Coronary artery (tissue), 2 donors: ENCODE results near the gene MCEMP1.

Experiments used
- DNase-seq: peaks from one replicate; pipeline ENCODE4 v3.0.0-alpha.2; 2017; ENCODE audit warnings: low spot score
- H3K27ac ChIP-seq, 2 donors: fragments of 200-600 bp; sonication (generic); one replicate each; pipeline ENCODE4 v1.5.1; 2016 to 2019
- H3K4me3 ChIP-seq: fragments of 200-600 bp; sonication (generic); 2 replicates; pipeline ENCODE4 v1.5.1; 2016; ENCODE audit warnings: mild to moderate bottlenecking, moderate library complexity
- TF ChIP-seq, protein P1 (sequence below): fragments of 200-600 bp; sonication (generic); IDR thresholded peaks from one replicate; pipeline ENCODE4 v1.5.1; 2019; ENCODE audit warnings: antibody characterized with exemption

MCEMP1 gene

DNA sequence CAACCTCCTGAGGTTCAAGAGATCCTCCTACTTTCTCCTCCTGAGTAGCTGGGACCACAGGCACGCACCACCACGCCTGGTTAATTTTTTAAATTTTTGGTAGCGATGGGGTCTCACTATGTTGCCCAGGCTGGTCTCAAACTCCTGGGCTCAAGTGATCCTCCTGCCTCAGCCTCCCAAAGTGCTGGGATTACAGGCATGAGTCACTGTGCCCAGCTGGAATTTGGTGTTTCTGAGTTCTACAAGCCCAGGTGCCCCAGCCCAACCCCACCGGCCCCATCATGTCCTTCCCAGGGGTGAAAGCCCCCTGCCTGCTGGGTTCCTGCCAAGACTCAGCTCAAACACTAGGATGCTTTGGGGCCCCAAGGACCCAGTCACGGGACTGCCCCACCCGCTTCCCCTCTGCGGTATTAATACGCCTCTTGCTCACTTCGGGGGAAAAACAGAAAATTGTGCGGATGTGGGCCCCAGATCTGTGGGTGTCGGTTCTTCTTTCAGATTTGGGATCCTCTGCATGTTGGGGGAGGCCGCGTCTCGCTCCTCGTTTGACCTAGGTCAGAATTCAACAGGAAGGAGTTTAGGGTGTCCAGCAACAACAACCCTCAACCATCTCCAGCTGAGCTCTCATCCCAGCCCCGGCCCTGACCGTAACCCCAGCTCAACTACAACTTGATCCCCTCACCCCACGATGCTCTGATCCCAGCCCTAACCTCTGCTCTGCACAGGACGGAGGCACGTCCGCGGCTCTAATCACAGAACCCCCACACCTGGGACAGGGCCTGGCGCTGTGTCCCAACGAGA is 28.7 kb downstream of the MCEMP1 start:
- DNase-seq, result no peak
- TF ChIP-seq, protein P1, sequence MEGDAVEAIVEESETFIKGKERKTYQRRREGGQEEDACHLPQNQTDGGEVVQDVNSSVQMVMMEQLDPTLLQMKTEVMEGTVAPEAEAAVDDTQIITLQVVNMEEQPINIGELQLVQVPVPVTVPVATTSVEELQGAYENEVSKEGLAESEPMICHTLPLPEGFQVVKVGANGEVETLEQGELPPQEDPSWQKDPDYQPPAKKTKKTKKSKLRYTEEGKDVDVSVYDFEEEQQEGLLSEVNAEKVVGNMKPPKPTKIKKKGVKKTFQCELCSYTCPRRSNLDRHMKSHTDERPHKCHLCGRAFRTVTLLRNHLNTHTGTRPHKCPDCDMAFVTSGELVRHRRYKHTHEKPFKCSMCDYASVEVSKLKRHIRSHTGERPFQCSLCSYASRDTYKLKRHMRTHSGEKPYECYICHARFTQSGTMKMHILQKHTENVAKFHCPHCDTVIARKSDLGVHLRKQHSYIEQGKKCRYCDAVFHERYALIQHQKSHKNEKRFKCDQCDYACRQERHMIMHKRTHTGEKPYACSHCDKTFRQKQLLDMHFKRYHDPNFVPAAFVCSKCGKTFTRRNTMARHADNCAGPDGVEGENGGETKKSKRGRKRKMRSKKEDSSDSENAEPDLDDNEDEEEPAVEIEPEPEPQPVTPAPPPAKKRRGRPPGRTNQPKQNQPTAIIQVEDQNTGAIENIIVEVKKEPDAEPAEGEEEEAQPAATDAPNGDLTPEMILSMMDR, result no peak
- Histone ChIP-seq H3K27ac (peak overlapping the region in 1 of 2 donors; percentile 74), H3K4me3 (no peak overlapping the region)

DNA sequence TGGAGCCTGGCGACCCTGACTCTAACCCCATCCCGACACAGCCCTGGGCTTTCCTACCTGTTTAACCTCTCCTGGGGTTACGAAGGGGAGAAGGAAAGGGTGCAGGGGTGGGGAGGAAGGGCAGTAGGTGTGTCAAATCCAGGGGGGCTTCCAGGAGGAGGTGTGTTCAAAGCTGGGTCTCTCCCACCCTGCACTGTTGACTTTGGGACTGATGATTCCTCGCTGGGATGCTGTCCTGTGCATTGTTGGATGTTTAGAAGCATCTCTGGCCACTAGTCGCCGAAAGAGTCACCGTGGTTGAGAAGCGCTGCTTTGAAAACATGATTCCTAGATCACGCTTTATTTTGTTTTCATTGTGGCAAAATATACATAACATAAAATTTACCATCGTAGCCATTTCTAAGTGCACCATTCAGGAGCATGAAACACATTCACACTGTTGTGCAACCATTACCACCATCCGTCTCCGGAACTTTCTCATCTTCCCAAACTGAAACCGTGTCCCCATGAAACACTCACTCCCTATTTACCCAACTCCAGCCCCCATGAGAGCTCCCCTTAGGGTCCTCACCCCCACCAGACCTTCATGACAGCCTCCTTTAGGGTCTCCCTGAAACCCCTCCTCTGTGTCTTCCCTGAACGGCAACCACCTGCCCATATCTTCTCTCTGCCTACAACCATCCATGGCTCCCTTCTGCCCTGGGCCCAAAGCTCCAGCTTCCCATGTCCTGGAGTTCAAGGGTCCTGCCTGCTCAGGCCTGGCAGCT is 29.5 kb downstream of the MCEMP1 start:
- TF ChIP-seq, protein P1, result no peak
- no peak overlapping the region for H3K4me3 ChIP-seq
- peak overlapping the region; percentile 20 to 74 for H3K27ac ChIP-seq
- DNase-seq, result no peak

- no peak for DNase-seq
- Histone ChIP-seq H3K27ac (peak overlapping the region; percentile 20 to 74), H3K4me3 (no peak overlapping the region)
- TF ChIP-seq, protein P1, result no peak
These were observed 30.1 kb downstream of the MCEMP1 start for GRCh38 chr19:7706955-7707456.

DNA sequence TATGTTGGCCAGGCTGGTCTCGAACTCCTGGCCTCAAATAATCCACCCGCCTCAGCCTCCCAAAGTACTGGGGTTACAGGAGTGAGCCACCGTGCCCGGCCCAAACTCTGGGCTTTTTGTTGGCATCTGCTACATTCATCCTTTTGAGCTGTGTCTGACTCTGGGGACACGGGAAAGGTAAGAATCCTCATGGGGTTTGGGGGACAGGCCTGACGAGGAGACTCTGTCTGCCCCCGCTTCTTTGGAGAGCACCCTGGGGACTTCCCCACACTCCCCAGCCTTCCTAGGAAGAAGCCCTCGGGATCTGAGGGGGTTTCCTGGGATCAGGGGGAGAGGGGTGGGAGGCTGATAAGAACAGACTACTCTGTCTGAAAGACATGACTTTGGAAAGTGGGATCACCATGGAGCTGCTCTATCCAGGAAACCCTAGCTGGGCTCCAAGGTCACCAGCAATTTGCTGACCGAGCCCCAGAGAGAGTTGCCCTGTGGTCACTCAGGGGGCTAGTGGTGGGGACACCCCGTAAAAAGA is 33.1 kb downstream of the MCEMP1 start:
- H3K27ac ChIP-seq, result no peak overlapping the region
- TF ChIP-seq, protein P1, result no peak
- no peak for DNase-seq

GRCh38 chr19:7710616-7711015 is 33.7 kb downstream of the MCEMP1 start:
- no peak for DNase-seq
- H3K27ac ChIP-seq, result no peak overlapping the region
- TF ChIP-seq, protein P1, result no peak
- H3K4me3 ChIP-seq, result no peak overlapping the region

More for the DNA sequence above, 33.1 kb downstream of the MCEMP1 start:
- H3K4me3 ChIP-seq, result no peak overlapping the region

DNA sequence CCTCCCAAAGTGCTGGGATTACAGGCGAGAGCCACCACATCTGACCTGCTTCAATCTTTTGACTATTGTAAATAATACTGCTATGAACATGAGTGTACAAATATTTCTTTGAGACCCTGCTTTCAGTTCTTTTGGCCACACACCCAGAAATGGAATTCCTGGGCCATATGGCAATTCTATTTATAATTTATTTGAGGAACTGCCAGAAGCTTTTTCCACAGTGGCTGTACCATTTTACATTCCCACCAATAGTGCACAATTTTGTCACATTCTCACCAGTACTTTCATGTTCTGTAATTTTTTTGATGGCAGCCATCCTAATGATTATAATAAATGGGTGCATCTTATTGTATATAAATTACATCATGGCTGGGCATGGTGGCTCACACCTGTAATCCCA is 38.8 kb downstream of the MCEMP1 start:
- H3K27ac ChIP-seq, result no peak overlapping the region
- no peak overlapping the region for H3K4me3 ChIP-seq
- no peak for DNase-seq
- TF ChIP-seq, protein P1, result no peak
